NCI-H460 (cell line): Measurements from ENCODE around the gene HK2. TPM values are rescaled to one million over a fixed set of nuclear protein-coding genes. Genes with fewer than 3 reads are reported as not detected.

Experiments used
- DNase-seq: peaks from one replicate; pipeline ENCODE4 v3.0.0-alpha.2; 2016; ENCODE audit warnings: low read depth; ENCODE audit errors: extremely low read depth
- total RNA-seq: library from RNA; depleted of rRNA; stranded (reverse); fragments of >200 nt; shearing (Covaris generic); gene quantifications from 2 replicates; pipeline ENCODE4 v1.2.3, GENCODE V29; 2014

Gene HK2
- total RNA-seq, 1 experiment from 2014 or later = 12.5 TPM

DNA sequence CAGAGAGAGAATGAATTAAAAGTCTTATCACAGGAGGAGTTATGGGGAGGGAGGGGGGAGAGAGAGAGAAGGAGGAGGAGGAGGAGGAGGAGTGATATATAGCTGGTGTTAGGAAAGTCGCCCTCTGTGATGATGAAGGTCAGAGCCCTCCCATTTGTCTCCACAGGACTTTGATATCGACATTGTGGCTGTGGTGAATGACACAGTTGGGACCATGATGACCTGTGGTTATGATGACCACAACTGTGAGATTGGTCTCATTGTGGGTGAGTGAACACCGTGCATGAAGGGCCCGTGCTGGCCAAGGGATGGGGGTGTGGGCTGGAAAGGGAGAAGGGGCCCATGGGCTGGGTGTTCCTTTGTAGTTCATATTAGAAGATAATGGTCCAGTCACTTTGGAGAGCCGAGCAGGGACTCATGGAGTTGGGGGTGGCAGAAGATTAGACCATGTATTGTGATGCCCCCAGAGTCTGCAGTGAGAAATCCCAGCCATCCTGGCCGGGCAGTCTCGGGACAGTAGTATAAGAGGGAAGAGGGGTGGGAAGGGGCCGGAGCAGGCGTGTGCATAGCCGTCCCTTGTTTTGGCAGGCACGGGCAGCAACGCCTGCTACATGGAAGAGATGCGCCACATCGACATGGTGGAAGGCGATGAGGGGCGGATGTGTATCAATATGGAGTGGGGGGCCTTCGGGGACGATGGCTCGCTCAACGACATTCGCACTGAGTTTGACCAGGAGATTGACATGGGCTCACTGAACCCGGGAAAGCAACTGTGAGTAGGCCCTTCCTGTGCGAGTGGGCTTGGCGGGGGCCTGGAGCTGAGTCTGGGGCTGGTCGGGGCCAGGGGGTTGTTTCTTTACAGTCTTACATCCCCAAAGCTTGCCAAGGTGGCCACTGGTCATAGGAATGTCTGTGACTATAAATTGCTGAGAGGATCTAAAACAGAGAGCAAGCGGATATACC lies 40.0 kb downstream of the HK2 start:
- DNase-seq = no peak

- DNase-seq = peak; percentile 56
These were observed 42.4 kb downstream of the HK2 start for GRCh38 chr2:74876081-74876886.

- no peak for DNase-seq
These were observed 43.4 kb downstream of the HK2 start for GRCh38 chr2:74877376-74877775.

- no peak for DNase-seq
These were observed 44.0 kb downstream of the HK2 start for GRCh38 chr2:74877781-74878433.

DNA sequence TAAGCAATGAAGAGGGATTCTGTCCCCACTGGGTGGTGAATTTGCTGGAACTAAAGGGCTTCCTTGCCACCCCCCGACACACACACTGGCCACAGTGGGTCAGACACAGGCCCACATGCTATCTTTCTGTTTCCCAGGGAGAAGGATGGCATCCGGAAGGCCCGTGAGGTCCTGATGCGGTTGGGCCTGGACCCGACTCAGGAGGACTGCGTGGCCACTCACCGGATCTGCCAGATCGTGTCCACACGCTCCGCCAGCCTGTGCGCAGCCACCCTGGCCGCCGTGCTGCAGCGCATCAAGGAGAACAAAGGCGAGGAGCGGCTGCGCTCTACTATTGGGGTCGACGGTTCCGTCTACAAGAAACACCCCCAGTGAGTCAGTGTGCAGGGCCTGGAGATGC lies 44.6 kb downstream of the HK2 start:
- DNase-seq = no peak

DNA sequence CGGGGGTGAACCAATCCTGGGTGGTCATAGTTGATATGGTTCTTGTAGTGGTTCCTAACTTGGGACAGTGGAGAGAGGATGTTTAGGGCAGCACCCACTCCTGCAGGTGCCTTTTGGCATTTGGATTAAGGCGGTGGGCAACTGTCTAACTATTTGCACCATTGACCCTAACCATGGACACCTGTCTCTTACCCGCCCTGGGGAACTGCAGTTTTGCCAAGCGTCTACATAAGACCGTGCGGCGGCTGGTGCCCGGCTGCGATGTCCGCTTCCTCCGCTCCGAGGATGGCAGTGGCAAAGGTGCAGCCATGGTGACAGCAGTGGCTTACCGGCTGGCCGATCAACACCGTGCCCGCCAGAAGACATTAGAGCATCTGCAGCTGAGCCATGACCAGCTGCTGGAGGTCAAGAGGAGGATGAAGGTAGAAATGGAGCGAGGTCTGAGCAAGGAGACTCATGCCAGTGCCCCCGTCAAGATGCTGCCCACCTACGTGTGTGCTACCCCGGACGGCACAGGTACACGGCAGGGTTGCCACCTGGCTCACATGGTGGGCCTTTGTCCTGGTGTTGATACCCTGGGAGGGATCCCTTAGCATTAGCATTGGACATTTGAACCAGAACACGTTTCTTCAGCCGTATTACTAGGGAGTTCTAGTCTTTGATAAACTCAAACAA lies 46.3 kb downstream of the HK2 start:
- DNase-seq = no peak

- no peak for DNase-seq
These were observed 47.2 kb downstream of the HK2 start for GRCh38 chr2:74881176-74881575.

GRCh38 chr2:74881626-74882298 lies 47.8 kb downstream of the HK2 start:
- DNase-seq = no peak

DNA sequence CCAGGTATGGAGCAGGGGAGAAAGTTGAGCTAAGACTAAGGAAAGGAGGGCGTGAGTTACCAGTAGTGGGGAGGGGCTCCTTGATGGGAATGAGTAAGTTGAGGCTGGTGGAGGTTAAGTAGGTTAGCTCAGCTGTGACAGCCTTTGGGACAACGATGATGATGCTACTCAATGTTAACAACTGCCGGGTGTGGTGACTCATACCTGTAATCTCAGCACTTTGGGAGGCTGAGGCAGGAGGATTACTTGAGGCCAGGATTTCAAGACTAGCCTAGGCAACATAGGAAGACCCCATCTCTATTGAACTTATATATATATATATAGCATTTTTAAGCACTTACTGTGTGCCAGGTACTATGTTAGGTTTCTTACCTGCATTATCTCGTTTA lies 48.4 kb downstream of the HK2 start:
- no peak for DNase-seq

DNA sequence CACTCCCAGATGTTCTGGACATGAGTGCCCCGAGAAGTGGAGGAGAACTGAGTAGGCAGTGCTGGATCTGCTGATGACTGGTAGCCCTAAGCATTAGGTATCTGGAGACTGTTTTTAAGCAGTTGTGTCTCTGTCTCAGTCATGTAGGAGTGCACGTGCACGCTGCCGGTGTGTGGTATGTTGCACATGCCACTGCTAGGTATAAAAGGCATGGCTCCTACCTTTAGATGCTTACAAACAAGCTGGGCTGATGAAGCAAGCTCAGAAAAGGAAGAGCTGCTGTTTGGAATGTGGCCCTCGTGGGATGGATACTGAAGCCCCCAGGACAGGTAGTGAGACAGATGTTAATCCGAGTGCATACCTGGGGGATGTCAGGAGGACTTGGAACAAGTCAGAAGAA lies 49.1 kb downstream of the HK2 start:
- DNase-seq = no peak

DNA sequence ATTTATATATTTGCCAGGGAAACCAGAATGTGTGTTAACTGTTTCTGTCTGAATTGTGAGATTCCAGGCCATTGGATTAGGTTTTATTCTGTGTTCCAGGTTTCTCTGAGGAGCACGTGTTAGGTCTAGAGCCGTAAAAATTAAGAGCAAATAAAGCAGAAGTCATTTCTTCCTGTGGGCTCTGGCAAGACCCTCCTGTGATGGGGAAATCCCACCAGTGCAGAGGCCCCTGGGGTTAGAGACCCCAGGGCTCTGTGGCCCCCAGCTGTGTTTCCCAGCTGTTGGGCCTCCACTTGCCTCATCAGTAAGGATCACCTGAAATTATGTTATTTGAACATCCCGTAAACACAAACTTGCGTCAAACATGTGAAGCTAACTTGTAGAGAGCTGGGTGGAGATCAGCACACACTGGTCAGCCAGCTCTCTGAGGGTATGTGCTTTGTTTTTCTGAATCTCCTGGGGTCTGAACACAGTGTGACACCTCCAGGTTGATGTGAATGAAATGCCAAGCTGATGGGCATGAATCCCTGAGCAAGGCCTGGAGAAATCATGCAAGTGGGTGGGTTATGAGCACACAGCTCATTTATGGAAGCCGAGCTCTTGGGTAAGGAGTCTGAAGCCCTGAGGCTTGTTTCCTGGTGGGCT lies 50.3 kb downstream of the HK2 start:
- no peak for DNase-seq

- no peak for DNase-seq
These were observed 50.9 kb downstream of the HK2 start for GRCh38 chr2:74884866-74885265.

- DNase-seq = no peak
These were observed 52.3 kb downstream of the HK2 start for GRCh38 chr2:74886251-74886650.

GRCh38 chr2:74886811-74887210 lies 52.9 kb downstream of the HK2 start:
- no peak for DNase-seq

DNA sequence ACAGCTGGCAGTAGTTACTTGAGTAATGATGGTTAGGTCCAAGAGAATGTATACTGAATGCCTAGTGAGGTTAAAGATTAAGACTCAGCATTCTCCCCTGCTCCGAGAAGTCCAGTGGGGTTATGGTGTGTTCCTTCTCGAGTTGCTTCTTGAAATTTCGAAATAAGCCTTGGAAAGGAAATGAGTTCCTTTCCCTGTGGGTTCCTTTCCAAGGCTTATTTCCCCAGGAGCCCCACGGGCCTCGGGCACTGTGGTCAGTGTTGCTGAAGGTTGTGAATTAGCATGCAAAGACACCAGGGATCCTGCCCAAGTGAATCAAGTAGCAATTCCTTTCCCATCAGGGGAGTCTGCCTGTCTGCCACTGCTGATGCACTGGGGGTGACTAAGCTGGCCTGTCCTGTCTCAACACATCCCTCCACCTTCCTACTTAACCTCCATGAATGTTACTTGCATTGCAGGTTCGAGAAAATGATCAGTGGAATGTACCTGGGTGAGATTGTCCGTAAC lies 53.6 kb downstream of the HK2 start:
- DNase-seq = no peak

DNA sequence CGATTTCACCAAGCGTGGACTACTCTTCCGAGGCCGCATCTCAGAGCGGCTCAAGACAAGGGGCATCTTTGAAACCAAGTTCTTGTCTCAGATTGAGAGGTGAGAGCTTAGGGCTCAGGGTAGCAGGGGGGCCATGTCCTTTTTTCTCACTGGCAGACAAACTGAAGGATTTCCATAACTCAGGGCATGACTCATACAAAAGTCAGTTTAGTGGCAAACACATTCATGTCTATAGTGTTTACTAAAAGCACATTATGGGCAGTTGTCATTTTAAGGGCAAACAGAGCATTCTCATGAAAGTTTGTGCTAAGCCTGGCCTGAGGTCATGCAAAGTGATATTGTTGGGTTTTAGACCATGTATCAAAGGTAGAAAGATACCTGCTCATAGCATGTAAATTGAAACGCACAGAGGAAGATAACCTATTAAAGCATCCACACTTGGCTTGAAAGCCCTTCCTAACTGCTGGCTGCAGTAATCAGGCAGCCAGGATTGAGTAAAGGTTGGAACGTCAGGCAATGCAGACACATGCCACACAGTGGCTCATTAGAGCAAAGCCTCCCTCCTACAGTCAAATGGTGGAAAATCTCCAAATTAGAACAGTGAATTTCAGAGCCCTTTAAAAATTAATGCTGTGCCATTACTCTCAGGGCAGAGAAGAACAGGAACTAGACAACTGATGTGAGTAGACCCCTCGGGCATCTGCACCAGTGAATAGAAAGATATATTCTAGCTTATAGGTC lies 54.2 kb downstream of the HK2 start:
- no peak for DNase-seq

GRCh38 chr2:74889159-74889558 lies 55.2 kb downstream of the HK2 start:
- no peak for DNase-seq

DNA sequence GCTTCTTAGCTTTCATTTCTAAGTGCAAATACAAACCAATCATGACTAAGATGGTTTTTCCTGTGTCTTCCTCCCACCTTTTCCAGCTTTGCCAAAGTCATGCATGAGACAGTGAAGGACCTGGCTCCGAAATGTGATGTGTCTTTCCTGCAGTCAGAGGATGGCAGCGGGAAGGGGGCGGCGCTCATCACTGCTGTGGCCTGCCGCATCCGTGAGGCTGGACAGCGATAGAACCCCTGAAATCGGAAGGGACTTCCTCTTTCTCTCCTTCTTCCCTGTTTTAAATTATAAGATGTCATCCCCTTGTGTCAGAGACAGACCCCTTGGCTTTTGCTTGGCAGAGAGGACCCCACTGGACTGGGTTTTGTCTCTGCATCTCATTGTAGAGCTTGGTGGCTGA lies 56.8 kb downstream of the HK2 start:
- no peak for DNase-seq
